LNCAP (cell line): Measurements from ENCODE around the gene AGTPBP1.

Experiments used
- CTCF ChIP-seq: fragments of 450-650 bp; IDR thresholded peaks from 2 replicates; pipeline ENCODE4 v1.5.1; 2017; ENCODE audit warnings: mild to moderate bottlenecking

The AGTPBP1 gene

GRCh38 chr9:85741095-85741874, 469 bp downstream of the AGTPBP1 start:
- TF ChIP-seq CTCF, result no peak

- TF ChIP-seq CTCF, result no peak
Measured at GRCh38 chr9:85740787-85741094, 1.0 kb downstream of the AGTPBP1 start.

GRCh38 chr9:85738509-85738908, 3.2 kb downstream of the AGTPBP1 start:
- TF ChIP-seq CTCF, result no peak

GRCh38 chr9:85737671-85738070, 4.1 kb downstream of the AGTPBP1 start:
- no peak for TF ChIP-seq CTCF

GRCh38 chr9:85730916-85731630, 10.7 kb downstream of the AGTPBP1 start:
- no peak for TF ChIP-seq CTCF

- no peak for TF ChIP-seq CTCF
Measured at GRCh38 chr9:85729882-85730281, 11.9 kb downstream of the AGTPBP1 start.

- TF ChIP-seq CTCF, result no peak
Measured at GRCh38 chr9:85727500-85727899, 14.3 kb downstream of the AGTPBP1 start.
